NCI-H2107 treated with DMSO at 0.1 percent for 48 hours (cell line): Measurements from ENCODE around the gene AQP12A.

Experiments
- DNase-seq: peaks from one replicate; lab custom pipeline; 2025; ENCODE audit not compliant: unreplicated experiment; lab: John Stamatoyannopoulos, UW

The AQP12A gene

GRCh38 chr2:240722376-240722775, 30.7 kb downstream of the AQP12A start:
- no peak for DNase-seq

- no peak for DNase-seq
Observed at GRCh38 chr2:240722796-240723735, 31.4 kb downstream of the AQP12A start.

DNA sequence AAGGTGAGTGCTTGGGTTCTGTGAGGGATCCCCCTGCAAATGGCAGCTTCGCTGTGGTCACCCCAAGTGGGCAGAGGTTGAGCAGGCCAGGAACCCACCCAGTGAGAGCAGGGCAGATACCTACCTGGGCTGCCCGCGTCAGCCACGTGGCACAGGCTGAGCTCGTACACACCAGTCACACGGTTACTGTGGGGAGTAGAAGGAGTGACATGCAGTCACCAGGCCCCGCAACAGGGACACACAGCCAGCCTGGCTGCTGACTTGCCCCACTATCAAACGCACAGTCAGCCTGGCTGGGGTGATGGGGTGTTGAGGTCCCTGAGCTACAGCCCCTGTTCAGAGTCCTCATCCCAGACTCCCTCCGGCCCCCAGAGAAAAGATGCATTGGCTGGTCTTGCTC, 32.2 kb downstream of the AQP12A start:
- no peak for DNase-seq

- DNase-seq, result no peak
Observed at GRCh38 chr2:240724431-240724830, 32.8 kb downstream of the AQP12A start.

DNA sequence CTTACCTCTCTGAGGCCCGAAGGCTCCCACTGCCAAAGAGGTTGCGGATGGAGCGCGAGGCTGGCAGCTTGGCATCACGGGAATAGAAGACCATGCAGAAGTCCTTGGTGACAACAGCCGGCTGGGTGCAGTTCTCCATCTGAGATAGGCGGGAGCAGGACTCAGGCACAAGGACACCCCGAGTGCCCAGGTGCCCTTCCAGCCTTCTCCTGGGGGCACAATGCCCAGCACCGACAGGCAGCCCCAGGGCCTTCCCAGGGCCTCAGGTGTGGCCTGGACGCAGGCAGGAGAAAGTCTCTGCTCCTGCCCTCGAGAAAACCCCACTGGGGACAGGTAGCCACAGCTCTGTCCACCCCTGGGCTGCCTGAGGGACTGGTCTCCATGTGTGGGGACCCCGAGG, 33.6 kb downstream of the AQP12A start:
- no peak for DNase-seq

DNA sequence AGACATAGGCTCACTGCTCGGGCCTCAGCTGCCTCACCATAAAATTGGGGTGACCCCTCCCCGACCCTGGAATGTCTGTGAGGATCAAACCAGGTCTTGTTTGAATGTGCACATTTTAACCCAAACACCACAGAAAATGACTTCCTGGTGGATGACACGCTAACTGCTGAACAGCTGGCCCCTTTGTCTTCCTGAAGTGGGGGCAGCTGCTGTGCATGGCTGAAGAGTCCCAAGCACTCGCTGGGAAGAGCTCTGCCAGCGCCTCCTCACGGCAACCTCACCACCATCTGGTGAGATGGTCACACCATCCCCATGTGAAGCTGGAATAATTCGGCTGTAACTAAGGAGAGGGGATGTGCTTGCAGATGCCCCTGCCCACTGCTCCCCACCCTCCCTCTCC, 34.0 kb downstream of the AQP12A start:
- DNase-seq, result no peak

DNA sequence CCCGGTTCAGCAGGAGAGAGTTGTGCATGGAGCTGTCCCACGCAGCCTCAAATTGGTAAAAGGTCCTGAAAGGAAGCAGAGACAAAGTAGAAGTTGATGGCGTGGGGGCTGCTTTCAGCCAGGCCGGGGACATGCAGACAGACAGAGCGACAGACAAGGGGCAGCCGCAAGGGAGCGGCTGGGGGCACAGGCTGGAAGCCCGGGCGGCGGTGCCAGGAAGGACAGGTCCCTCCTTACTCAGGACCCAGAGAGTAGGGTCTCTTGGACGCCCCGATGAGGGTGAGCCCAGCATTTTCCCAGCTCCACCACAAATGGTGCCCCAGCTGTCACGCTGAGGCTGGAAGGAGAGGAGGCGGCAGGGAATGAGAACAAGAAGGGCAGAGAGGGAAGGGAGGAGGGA, 35.2 kb downstream of the AQP12A start:
- no peak for DNase-seq

DNA sequence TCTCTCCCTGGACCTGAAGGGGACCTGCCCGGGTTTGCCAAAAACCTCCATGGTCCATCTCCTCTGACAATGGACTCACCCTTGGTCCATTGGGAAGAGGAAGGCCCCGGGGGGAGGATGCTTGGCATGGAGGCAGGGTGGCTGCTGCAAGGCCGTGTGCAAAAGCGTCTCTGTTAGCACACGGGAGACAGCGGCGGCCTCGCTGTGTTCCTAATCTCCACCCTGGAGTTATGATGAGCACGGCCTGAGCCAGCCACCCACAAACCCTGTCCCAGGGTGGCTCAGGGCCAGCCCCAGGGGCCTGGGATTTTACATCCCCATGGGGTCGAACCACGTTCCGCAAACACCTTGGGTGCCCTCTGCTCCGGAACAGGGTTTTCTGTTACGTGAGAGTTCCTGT, 35.8 kb downstream of the AQP12A start:
- no peak for DNase-seq

DNA sequence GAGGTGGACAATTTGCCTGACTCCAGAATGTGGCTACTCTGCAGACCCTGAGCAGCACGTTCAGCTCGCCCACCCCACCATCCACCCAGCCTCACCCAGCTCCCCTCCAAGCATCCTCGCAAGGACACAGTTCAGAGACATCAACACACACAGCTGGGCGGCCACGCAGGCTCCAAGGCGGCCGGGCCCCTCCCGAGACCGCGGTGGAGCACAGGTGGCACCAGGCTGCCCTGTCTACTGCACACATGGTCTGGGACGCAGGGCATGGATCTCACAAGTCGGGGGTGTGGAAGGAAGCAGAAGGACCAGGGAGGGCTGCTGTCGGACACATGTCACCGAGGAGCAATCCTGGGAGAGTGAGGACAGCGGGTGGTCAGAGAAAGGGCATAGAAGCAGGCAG, 36.2 kb downstream of the AQP12A start:
- no peak for DNase-seq

DNA sequence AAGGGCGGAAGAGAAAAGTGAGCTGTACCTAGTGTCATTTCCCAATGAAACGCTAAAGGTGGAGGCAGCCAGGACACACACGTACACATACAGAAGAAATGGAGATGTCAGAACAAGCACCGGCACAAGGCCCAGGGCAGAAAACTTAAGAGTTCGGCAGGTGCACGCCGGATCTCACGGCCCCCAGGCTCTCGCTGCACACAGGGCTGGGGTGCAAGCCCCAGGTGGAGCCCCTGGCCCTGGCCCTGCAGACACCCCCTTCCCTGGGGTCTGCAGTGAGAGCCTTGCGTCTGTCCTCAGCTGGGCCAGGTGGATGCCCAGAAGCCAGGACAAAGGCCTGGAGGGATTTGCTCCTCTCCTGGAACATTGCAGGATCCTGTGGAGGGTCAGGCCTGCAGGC, 36.7 kb downstream of the AQP12A start:
- DNase-seq, result no peak

GRCh38 chr2:240728827-240729226, 37.2 kb downstream of the AQP12A start:
- DNase-seq, result no peak

- no peak for DNase-seq
Observed at GRCh38 chr2:240730501-240731177, 39.0 kb downstream of the AQP12A start.

DNA sequence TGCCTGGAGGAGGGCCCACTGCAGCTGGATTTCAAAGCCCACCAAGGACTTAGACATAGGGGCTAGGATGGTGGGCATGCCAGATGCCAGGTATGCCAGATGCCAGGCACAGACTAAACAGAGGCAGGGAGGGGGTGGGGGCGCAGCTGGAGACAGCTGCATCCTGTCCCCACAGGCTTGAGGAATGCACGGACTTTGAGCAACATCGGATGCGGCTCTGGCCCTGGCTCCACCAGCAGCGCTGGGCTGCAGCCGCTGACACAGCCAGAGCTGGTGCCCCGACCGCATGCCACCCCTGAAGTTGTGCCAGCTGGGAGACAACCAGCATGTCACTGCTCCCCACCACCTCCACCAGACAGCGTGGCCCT, 39.5 kb downstream of the AQP12A start:
- no peak for DNase-seq

GRCh38 chr2:240732184-240732583, 40.5 kb downstream of the AQP12A start:
- no peak for DNase-seq

GRCh38 chr2:240732911-240733622, 41.4 kb downstream of the AQP12A start:
- DNase-seq, result no peak

- no peak for DNase-seq
Observed at GRCh38 chr2:240733803-240734495, 42.3 kb downstream of the AQP12A start.

- DNase-seq, result no peak
Observed at GRCh38 chr2:240734756-240735155, 43.1 kb downstream of the AQP12A start.

GRCh38 chr2:240735476-240735875, 43.8 kb downstream of the AQP12A start:
- DNase-seq, result no peak

GRCh38 chr2:240736281-240737250, 44.9 kb downstream of the AQP12A start:
- no peak for DNase-seq

GRCh38 chr2:240737512-240737911, 45.8 kb downstream of the AQP12A start:
- no peak for DNase-seq
